Fibroblast of skin of left biceps (primary cell): Measurements from ENCODE around the gene LCE3A.
"Not testable (repeated sequence)": the region's sequence is repeated elsewhere in the genome, so short reads cannot be mapped to it uniquely, and the experiment has no call there.

Experiments
- DNase-seq, 2 experiments: peaks; one replicate each; pipeline ENCODE4 v3.0.0-alpha.2; 2013; ENCODE audit warnings: low read depth in 2 of 2

The LCE3A gene, protein sequence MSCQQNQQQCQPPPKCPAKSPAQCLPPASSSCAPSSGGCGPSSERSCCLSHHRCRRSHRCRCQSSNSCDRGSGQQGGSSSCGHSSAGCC

DNA sequence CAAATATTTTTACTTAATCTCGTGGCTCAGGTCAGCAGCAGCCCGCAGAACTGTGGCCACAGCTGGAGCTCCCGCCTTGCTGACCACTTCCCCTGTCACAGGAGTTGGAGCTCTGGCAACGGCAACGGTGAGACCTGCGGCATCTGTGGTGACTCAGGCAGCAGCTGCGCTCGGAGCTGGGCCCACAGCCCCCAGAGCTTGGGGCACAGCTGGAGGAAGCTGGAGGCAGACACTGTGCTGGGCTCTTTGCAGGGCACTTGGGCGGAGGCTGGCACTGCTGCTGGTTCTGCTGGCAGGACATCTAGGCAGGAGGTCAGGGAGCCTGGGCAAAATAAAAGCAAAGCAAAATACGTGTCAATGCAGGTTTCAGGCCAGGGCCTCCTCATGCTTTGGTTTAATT lies at the start of gene LCE3A:
TSS of gene LCE3A (minus strand) at position 301 of the 400 bp plus-strand sequence. CDS start at position 301, 0 bp downstream.
- DNase-seq, result no peak

DNA sequence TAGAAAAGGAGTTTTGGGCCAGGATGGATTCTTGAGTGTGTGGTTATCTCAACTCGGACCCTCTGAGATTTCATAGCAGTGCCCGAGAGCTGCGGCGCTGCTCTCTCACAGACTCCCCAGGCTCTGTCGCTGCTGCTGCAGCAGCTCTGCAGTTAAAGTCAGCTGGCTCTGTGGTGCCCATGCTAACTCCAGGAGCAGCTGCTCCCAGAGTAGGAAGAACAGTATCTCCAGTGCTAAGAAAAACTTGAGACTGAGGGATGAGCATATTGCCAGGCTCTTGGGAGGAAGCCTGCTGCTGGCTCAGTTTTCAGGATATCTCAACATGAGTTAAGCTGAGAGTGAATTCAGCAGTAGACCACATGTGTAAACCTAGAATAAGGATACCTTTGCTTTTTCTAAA lies 44.7 kb upstream of the LCE3A start:
- no peak for DNase-seq

DNA sequence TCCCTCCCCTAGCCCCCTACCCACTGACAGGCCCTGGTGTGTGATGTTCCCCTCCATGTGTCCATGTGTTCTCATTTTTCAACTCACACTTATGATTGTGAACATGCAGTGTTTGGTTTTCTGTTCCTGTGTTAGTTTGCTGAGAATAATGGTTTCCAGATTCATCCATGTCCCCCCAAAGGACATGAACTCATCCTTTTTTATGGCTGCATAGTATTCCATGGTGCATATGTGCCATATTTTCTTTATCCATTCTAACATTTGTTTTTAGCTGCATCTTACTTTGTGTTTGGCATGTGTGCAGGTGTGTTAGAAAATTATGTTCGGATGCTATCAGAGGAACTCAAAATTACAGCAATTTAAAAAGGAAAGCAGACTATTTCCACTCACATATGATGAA lies 43.3 kb upstream of the LCE3A start:
- not testable (repeated sequence) for DNase-seq

DNA sequence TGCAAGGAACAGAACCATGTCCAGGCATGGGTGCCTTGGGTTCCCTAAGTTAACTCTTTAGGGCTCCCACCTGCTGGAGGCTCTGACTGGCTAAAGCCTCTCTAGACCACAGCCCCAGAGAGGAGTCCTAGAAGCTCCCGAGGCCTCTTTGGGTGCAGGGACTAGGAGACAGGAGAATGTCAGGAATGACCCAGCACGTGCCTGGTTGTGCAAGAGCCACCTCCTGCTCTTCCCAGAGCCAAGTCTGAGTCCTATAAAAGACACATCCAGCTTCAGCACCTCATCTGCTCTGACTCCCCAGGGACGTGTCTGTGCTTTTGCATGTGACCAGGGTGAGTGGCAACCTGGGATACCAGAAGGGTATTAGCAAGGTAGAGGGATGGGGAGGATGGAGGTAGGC lies 40.2 kb upstream of the LCE3A start, which contains the start of gene LCE2D:
TSS of gene LCE2D (plus strand) at position 283 of the 400 bp plus-strand sequence. CDS start 726 bp downstream, outside the sequence.
- no peak for DNase-seq

DNA sequence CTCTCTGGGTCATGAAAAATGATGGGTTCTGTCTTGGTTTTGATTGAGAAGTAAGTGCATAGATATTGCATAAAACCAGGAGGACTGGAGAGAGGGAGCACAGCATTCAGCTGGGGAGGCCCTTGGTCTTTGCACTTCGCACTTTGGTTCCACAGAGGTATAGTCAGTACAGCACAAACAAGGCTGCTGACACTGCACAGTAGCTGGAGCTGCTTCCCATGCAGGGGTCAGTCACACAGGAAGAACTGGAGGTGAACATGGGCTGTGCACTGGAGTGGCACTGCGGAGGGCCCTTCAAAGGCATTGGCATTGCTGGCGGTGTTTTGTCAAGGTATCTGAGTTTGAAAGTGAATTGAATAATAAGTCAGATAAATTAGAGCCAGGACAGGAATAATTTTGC lies 35.7 kb upstream of the LCE3A start:
- DNase-seq, result no peak

DNA sequence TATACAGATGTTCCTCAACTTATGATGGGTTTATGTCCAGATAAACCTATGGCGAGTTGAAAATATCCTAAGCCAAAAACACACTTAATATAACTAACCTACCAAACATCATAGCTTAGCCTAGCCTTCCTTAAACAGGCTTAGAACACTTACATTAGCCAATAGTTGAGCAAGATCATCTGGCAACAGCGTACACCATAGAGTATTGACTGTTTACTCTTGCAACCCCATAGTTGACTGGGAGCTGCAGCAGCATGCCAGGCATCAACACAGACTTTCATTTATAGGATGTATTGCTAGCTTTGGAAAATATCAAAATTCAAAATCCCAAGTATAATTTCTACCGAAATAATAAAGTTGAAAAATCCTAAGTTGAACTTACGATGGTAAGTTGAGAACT lies 34.8 kb upstream of the LCE3A start:
- no peak for DNase-seq

DNA sequence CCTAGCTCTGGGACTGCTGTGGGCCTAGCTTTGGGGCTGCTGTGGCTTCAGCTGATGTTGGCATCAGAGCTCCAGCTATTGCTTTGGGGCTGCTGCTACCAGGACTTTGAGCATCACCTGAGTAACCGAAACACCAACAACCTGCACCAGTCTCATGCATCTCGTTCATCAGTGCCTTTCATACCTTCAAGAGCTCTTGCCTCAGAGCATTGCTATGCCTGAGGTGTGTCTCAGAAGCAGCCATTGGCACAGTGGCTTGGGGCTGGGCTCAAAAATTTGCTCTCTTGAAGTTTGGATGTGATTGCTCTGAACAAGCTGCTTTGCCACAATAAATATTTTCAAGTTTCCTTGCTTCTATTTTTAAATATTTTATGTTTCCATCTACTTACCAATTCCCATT lies 33.6 kb upstream of the LCE3A start:
- DNase-seq, result no peak

DNA sequence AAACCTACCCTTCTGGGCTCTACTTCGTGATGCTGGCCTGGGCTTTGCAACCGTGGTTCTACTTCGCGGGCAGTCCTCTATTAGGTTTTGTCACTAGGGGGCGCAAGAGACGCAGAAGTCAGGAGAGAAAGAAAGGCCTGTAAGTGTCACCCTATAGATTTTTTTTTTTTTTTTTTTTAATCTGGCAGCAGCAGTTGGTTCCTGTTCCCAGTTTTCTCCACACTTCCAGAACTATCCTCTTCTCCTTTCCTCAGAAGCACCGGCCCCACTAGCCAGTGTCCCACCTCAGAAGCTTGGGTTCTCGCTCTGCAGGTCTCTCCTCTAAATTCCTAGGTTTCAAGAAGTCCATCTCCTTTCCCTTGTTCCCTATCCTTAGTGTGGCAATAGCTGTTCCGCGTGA lies 31.2 kb upstream of the LCE3A start:
- peak in 1 of 2 experiments; percentile 5 for DNase-seq

DNA sequence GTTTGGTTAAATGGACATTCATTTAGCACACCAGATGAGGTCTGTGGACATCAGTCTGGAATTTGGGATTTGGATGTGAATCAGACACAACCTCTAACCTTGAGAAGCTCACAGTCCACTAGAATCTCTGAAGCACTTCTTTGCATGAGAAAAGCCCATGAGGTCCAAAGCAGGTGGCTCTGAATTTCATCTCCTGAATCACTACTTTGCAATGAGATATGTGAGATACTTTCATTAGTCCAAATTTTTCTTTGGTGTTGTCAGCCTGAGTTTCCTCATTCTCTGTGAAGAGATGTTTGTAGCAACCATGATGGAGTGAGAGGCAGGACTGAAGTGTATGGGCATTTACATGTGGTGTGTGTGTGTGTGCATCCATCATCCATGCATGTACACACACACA lies 23.8 kb upstream of the LCE3A start:
- no peak for DNase-seq

DNA sequence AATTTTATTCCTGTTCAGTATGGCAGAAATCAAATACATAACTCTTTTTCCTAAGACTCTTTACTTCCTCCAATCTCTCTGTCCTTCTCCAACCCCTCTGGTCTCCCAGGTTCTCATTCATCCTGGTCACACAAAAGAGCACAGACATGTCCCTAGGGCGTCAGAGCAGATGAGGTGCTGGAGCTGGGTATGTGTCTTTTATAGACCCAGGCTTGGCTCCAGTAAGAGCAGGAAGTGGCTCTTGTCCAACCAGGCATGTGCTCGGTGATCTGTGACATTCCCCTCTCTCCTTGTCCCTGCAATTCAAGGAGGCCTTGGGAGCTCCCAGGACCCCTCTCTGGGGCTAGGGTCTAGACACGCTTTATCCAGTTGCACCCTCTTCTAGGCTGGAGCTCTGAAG lies 22.2 kb upstream of the LCE3A start:
- no peak for DNase-seq

DNA sequence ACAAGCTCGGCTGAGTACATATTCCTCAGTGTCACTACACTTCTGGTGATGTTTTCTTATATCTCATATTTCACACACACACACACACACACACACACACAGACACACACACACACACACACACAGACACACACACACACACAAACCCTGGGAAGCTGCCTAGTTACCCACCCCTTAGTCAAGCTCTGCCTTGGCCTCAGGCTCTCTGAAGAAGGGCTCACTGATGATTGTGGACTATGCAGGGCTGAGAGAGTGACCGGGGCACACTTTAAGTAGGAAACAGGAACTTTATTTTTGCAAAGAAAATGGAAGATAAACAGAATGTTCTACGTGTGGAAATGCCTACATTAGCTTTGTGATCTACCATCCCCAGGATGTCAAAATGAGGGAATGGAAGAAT lies 21.0 kb upstream of the LCE3A start:
- DNase-seq, result no peak

DNA sequence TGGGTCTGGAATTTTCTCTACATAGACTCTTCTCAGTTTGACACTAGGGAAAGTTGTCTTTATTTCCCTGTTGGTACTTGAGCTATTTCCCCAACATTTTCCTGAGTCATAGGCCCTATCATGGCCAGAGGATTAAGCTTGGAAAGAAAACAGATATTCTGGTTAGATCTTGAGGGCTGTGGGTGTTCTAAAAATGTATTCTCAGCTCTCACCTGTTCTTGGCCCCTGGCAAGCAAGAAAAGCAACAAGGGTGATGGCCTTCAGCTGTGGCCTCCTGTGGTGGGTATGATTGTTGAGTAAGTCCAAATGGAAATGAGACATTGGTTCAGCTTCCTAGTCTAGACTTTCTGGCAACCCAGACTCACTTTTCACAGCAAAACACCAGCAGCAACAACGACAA lies 17.4 kb upstream of the LCE3A start:
- no peak for DNase-seq

DNA sequence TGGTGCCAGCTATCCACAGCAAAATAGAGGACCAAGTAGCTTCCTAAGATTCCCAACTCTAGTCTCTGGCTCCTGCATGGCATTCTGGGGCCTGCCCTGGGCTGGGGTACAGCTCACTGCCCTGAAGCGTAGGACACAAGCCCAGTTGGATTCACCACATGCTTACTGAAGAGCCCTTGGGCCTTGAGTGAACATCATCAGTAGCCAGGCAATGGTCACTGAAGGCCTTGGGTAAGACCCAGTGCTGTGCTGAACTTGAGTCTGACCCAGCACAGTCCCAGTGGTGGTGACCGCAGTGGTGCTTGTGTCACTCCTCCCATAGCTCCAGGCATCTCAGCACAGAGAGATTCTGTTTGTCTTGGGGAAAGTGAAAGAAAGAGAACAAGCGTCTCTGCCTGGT lies 7.7 kb upstream of the LCE3A start:
- DNase-seq, result no peak

DNA sequence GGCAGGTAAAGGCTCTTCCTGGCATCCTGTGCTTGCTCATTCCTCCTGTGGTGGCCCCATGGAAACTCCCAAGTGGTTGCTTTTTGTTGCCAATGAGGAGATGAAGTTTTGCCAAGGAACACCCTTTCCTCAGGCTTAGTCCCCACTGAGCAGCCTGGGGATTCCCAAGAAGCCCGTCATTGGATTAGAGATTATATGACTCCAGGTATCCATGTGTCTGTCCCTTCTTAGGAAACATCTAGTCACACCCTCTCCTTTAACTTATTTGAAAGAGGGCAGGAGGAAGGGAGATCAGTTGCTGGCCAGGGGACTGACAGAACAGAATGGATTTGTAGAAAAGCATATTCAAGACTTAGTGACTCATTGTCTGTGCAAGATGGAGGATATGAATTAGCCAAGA lies 3.8 kb upstream of the LCE3A start:
- no peak for DNase-seq

DNA sequence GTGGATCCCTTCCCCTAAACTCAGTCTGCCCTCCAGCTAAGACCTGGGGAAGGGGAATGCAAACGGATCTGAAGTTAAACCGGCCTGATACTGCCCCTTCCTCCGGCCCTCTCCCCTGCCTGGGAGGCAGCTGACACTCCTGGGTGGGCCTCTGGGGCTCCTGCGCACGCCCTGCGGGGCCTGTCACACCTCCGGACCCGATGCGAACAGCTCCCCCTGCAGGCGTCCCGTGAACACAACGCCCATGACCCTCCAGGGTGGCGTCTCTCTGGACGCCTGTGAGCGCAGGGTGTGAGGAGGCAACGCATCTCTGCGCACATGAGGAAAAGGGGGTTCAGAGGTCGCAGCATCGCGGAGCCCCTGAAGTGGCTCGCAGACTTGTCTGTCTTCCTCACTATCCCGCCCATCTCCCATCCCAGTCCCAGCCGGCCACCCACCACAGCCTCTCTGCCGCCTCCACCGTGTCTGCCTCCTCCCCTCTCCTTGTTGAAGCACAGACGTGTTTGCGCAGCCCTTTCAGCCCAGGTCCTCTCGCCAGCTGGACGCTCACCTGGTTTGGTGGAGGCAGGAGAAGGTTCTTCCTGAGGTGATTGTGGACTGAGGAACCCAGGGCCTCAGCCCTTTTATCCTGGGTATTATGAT lies 421 bp upstream of the LCE3A start:
- no peak for DNase-seq

DNA sequence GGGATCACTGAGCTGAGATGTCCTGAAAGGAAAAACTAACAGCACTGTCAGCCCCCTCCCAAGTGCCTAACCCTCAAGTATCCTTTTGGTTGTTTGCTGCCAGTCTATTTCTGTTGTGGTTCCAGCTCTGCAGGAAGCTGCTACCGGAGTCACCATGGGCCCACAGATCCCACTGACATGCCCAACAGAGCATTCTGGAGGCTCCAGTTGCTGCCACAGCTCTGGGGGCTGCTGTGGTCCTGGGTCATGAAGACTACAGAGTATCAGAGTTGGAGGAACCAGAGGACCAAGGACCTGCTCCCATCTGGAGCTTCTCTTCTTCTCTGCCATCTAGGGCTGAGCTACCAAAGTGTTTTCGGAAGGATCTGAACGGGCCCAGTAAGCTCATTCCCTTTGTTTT lies 910 bp downstream of the LCE3A start:
- no peak for DNase-seq

DNA sequence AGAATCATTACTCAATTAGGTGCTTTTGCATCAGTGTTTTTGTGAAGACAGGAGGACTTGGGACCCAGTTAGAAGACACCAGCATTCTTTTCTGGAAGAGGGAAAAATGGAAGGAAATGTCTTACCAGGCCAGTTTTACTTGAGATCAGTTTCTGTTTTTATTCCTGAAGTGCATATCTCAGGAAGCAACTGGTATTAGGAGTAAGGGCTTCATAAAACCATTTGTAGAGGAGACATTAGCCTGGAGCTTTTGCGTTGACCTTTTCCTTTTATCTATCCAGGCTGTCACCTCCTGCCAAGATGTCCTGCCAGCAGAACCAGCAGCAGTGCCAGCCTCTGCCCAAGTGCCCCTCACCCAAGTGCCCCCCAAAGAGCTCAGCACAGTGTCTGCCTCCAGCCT lies 9.4 kb downstream of the LCE3A start, which contains the start of gene LCE3B:
TSS of gene LCE3B (plus strand) at position 301 of the 400 bp plus-strand sequence. CDS start at position 301, 0 bp downstream.
- DNase-seq, result no peak

DNA sequence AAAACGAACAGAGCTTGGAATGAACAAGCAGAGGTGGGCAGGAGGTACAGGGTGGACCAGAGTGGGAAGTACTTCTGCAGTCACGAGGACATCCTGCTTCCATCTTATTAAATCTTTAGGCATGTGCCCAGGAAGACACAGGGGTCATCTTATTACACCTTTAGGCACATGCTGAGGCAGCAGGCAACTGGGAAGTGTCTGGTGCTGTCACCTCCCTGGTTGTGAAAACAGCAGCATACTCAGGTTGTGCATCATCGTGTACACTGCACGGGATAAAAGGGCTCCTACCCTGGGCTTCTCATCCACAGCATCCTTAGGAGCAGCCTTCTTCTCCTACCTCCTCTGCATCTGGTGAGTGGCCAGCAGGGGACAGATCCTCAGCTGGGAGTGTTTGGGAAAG lies 23.0 kb downstream of the LCE3A start, which contains the start of gene LCE3C:
TSS of gene LCE3C (plus strand) at position 301 of the 400 bp plus-strand sequence. CDS start 498 bp downstream, outside the sequence.
- DNase-seq, result no peak

DNA sequence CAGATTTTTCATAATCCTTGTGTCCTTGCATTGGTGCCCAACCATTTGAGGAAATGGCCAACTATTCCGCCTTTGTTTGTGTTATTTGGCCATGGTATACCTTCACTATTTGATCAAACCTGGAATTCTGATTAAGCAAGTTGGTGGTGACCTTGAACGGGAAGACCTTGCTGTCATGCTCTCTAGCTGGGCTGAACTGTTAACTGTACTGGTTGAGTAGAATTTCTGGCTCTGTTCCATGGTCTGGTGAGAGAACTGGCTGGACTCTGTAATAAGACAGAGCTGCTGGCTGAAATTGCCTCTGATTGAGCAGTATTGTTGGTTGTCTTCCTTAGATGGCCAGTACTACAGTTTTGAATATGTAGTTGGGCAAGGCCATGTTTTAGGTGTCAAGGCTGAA lies 25.9 kb downstream of the LCE3A start:
- no peak for DNase-seq

DNA sequence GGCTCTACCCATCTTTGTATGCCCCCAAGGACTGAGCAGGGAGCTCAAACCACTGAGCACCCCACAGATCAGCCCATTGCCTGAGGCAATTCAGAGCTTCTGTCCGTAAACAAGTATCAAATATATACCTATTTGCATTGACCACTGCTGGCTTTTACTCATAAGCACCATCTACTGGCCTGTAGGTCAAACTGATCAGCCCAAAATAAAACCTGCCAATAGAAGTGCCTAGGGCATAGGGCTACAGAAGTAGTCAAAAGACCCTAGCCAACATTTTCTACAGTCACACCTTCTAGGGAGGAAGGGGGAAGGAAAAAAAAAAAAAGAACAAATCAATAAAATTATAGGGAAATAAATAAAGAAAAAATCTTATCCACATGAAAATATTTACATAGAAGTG lies 37.3 kb downstream of the LCE3A start:
- DNase-seq, result no peak

DNA sequence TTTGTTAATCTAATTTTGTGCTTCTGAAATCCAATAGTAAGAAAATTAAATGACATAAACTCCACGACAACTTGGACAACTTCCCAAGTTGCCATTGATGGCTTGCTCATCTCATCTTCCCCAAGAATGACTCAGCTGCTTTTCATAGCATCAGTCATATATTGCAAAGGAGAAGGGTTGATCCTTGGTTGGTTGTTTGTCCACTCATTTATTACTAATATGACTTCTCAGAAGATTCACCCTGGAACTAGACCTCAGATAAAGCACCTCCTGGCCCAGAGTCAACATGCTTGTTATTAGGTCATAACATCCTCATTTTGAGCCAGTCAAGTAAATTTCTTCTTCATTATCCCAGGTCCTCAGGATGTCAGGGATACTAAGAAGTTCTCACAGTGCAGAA lies 40.3 kb downstream of the LCE3A start:
- DNase-seq, result no peak

DNA sequence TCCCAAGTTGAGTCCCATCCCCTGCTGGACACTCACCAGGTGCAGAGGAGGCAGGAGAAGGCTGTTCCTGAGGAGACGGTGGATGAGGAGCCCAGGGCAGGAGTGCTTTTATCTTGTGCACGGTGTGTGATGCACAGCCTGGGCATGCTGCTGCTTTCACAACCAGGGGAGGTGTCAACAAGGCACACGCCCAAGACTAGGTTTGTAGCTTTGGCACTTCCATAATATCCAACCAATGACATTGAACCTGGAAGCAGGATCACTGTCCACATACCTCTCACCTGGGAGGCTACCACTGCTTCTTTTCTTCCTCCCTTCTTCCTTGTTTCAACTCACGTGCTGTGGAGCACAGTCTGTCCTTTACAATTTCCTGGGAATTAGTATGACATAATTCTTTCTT lies 42.5 kb downstream of the LCE3A start, which contains the start of gene LCE3D:
TSS of gene LCE3D (minus strand) at position 84 of the 400 bp plus-strand sequence. CDS start 580 bp downstream, outside the sequence.
- no peak for DNase-seq

DNA sequence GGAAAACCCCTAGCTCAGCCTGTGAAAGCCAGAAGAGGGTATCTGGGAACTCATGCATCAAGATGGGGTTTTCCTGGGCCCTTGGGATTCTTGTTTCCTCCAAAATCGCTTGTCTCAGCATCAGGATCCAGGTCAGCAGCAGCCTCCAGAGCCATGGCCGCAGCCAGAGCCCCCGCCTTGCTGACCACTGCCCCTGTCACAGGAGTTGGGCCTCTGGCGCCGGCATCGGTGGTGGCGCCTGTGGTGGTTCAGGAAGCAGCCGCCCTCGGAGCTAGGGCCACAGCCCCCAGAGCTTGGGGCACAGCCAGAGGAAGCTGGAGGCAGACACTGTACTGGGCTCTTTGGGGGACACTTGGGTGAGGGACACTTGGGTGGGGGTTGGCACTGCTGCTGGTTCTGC lies 43.4 kb downstream of the LCE3A start:
- DNase-seq, result not testable (repeated sequence)

DNA sequence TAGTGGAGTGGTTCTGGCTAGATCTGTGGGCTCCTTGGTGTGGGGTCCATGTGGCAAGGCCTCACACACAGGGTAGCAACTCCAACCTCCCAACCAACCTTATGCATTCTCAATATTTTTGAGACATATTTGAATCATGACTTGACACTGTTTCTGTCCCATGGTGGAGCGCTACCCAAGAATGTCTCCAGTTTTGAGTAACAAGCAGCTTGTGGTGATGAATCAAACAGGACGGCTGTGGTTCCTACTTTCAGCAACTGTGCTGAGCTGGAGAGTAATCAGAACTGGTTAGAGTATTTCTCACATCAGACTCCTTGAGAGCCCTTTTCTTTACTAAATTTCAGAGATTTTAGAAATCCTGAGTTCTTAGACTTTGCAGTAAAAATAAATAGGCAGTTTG lies 45.7 kb downstream of the LCE3A start:
- DNase-seq, result no peak
